Measurements from ENCODE around the gene PHPT1. TPM values are rescaled to one million over a fixed set of nuclear protein-coding genes. Genes with fewer than 3 reads are reported as not detected.

PHPT1 gene
- total and polyA plus RNA-seq, 4 donors, result 23.2 to 83.1 (median 42.3) TPM

DNA sequence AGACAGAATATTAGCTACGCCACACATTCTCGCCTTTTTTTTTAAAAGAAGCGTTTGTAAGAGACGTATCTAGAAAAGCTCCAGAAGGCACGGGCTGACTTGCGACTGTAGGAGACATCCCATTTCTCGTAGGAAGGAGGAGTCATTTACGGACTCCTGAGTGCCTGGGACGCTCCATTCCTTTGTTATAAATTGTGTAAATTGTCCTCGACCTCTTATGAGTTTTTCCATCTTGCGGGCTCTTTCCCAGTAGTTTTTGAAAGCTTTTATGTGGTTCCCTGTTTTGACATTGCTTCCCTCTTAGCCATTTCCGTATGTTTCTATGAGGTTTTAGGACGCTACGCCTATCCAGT, 40.4 kb upstream of the PHPT1 start:
- Histone ChIP-seq H3K36me3 (ENCODE audit: control insufficient read depth in 4 of 4, insufficient read depth in 3 of 4, low read depth in 1 of 4, low read length in 3 of 4) (peaks cover 0 to 6% (median 2%) of the 10 kb centered on the region in 4 donors), H3K27ac (ENCODE audit: low read depth in 1 of 2, low read length in 2 of 2) (peak overlapping the region in 1 of 2 donors; percentile 59), H3K4me3 (ENCODE audit: low read depth in 1 of 3, low read length in 3 of 3) (peak overlapping the region; percentile 72 to 92 (median 74)), H3K27me3 (ENCODE audit: control insufficient read depth in 4 of 4, insufficient read depth in 4 of 4, low read length in 3 of 4) (no peaks in the 10 kb centered on the region), H3K9me3 (ENCODE audit: control insufficient read depth in 4 of 4, low read length in 3 of 4) (no peaks in the 10 kb centered on the region), H3K4me1 (ENCODE audit: control insufficient read depth in 4 of 4, insufficient read depth in 4 of 4, low read length in 3 of 4) (peaks cover 3 to 29% (median 25%) of the 10 kb centered on the region in 4 donors), H3K9ac (ENCODE audit: low read depth in 1 of 2, low read length in 2 of 2) (peak overlapping the region; percentile 36 to 45)
- WGBS, result 11% methylated on average over 14 of the region's 14 CpGs
- TF ChIP-seq RAD21 (IDR thresholded peaks at IDR 0.05), result no peak
- TF ChIP-seq EGR1 (IDR thresholded peaks at IDR 0.05; ENCODE audit: low read depth in 2 of 2), result no peak
- TF ChIP-seq YY1 (IDR thresholded peaks at IDR 0.05), result no peak
- TF ChIP-seq, protein P1, sequence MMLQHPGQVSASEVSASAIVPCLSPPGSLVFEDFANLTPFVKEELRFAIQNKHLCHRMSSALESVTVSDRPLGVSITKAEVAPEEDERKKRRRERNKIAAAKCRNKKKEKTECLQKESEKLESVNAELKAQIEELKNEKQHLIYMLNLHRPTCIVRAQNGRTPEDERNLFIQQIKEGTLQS (IDR thresholded peaks at IDR 0.05), result no peak
- TF ChIP-seq GABPA (IDR thresholded peaks at IDR 0.05 in 1 of 2, conservative IDR thresholded peaks at IDR 0.05 in 1 of 2), result no peak
- no peak for TF ChIP-seq TAF1 (conservative IDR thresholded peaks at IDR 0.05)
- TF ChIP-seq, protein P2, sequence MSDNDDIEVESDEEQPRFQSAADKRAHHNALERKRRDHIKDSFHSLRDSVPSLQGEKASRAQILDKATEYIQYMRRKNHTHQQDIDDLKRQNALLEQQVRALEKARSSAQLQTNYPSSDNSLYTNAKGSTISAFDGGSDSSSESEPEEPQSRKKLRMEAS (IDR thresholded peaks at IDR 0.05), result no peak
- no peak for TF ChIP-seq HNF4G (IDR thresholded peaks at IDR 0.05)
- TF ChIP-seq, protein P3, sequence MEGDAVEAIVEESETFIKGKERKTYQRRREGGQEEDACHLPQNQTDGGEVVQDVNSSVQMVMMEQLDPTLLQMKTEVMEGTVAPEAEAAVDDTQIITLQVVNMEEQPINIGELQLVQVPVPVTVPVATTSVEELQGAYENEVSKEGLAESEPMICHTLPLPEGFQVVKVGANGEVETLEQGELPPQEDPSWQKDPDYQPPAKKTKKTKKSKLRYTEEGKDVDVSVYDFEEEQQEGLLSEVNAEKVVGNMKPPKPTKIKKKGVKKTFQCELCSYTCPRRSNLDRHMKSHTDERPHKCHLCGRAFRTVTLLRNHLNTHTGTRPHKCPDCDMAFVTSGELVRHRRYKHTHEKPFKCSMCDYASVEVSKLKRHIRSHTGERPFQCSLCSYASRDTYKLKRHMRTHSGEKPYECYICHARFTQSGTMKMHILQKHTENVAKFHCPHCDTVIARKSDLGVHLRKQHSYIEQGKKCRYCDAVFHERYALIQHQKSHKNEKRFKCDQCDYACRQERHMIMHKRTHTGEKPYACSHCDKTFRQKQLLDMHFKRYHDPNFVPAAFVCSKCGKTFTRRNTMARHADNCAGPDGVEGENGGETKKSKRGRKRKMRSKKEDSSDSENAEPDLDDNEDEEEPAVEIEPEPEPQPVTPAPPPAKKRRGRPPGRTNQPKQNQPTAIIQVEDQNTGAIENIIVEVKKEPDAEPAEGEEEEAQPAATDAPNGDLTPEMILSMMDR (IDR thresholded peaks at IDR 0.05; ENCODE audit: low read depth, low read length, missing input control), result no peak
- no peak for TF ChIP-seq HNF4A (conservative IDR thresholded peaks at IDR 0.05)
- no peak for TF ChIP-seq FOXA1 (IDR thresholded peaks at IDR 0.05)
- no peak for TF ChIP-seq RXRA (IDR thresholded peaks at IDR 0.05)
- TF ChIP-seq SP1 (IDR thresholded peaks at IDR 0.05), result no peak
- DNase-seq (ENCODE audit: low spot score), result no peak

DNA sequence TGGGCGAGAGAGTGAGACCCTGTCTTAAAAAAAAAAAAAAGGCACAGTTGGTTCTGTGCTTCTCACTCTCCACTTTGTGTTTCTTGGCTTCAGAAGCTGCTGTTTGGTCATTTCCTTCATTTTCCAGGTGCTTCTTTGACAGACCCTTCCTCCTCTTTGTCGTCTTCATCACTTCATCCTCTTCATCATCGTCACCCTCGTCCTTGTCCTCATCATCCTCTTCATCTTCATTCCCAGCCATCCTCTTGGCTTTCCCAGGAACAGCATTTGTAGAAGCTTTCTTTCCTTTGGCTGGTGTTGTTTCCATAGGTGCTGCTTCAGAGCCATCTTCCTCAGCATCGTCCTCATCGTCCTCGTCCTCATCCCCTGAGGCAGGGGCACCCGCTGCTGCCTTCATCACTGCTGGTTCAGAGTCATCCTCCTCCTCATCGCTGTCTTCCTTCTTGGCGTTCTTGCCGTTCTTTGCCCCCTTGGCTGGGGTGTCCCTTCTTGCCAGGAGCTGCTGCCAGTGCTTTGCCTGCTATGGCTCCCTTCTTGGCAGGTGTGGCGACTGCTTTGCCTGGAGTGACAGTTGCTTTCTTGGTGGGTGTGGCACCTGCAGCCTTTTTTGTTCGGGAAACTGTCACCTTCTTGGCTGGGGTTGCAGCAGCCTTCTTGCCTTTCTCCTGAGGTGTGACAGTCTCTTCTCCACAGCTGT, 34.3 kb upstream of the PHPT1 start:
- H3K27ac ChIP-seq (ENCODE audit: low read depth in 1 of 2, low read length in 2 of 2), result no peak overlapping the region
- DNase-seq (ENCODE audit: low spot score), result no peak
- H3K36me3 ChIP-seq (ENCODE audit: control insufficient read depth in 4 of 4, insufficient read depth in 3 of 4, low read depth in 1 of 4, low read length in 3 of 4), result peaks cover 0 to 9% (median 3%) of the 10 kb centered on the region in 4 donors
- H3K9me3 ChIP-seq (ENCODE audit: control insufficient read depth in 4 of 4, low read length in 3 of 4), result no peaks in the 10 kb centered on the region
- no peak for TF ChIP-seq FOXA1 (IDR thresholded peaks at IDR 0.05)
- TF ChIP-seq RXRA (IDR thresholded peaks at IDR 0.05), result no peak
- TF ChIP-seq, protein P3 (IDR thresholded peaks at IDR 0.05; ENCODE audit: low read depth, low read length, missing input control), result no peak
- no peak for TF ChIP-seq YY1 (IDR thresholded peaks at IDR 0.05)
- TF ChIP-seq, protein P2 (IDR thresholded peaks at IDR 0.05), result no peak
- no peak for TF ChIP-seq NR2F2 (IDR thresholded peaks at IDR 0.05)
- no peak for TF ChIP-seq ZBTB33 (IDR thresholded peaks at IDR 0.05)
- no peak for TF ChIP-seq RAD21 (IDR thresholded peaks at IDR 0.05)
- TF ChIP-seq JUND (IDR thresholded peaks at IDR 0.05), result no peak
- TF ChIP-seq EGR1 (IDR thresholded peaks at IDR 0.05; ENCODE audit: low read depth in 2 of 2), result no peak
- no peak for TF ChIP-seq GABPA (IDR thresholded peaks at IDR 0.05 in 1 of 2, conservative IDR thresholded peaks at IDR 0.05 in 1 of 2)
- no peaks in the 10 kb centered on the region for H3K27me3 ChIP-seq (ENCODE audit: control insufficient read depth in 4 of 4, insufficient read depth in 4 of 4, low read length in 3 of 4)
- 95% methylated on average over 13 of the region's 13 CpGs for WGBS
- peaks cover 0 to 4% (median 3%) of the 10 kb centered on the region in 4 donors for H3K4me1 ChIP-seq (ENCODE audit: control insufficient read depth in 4 of 4, insufficient read depth in 4 of 4, low read length in 3 of 4)
- no peak overlapping the region for H3K4me3 ChIP-seq (ENCODE audit: low read depth in 1 of 3, low read length in 3 of 3)
- H3K9ac ChIP-seq (ENCODE audit: low read depth in 1 of 2, low read length in 2 of 2), result no peak overlapping the region
